H1 (cell line): ENCODE data around the gene HEATR9.

ENCODE experiments used
- BRCA1 ChIP-seq: IDR thresholded peaks from 2 replicates; pipeline ENCODE4 v1.6.1; 2012; ENCODE audit warnings: low read depth, low read length, improper control_type of control experiment
- CEBPB ChIP-seq: IDR thresholded peaks from 2 replicates; pipeline ENCODE4 v1.6.1; 2012; ENCODE audit warnings: low read depth, low read length
- CTCF ChIP-seq, 3 experiments: IDR thresholded peaks; 1 replicate in 2 of 3; 2 replicates in 1 of 3; pipeline versions ENCODE4 v1.5.1 to v1.6.1; 2011; ENCODE audit warnings: low read length in 3 of 3, mild to moderate bottlenecking in 3 of 3, inconsistent platforms in 2 of 3, low read depth in 1 of 3, moderate library complexity in 1 of 3; ENCODE audit not compliant: insufficient read depth in 1 of 3; ENCODE audit errors: control extremely low read depth in 1 of 3
- EZH2 ChIP-seq: fragments of 200-600 bp; sonication (generic); IDR thresholded peaks from 2 replicates; pipeline ENCODE4 v1.7.1; 2012; ENCODE audit warnings: low read depth, mild to moderate bottlenecking, moderate library complexity, low read length, inconsistent platforms; ENCODE audit not compliant: severe bottlenecking
- JUN ChIP-seq: IDR thresholded peaks from 2 replicates; pipeline ENCODE4 v1.6.1; 2011; ENCODE audit warnings: low read depth, mild to moderate bottlenecking, improper control_type of control experiment, low read length
- KDM1A ChIP-seq: fragments of 200-600, 300-600 bp; sonication (generic); IDR thresholded peaks from 2 replicates; pipeline ENCODE4 v1.7.1; 2016; ENCODE audit warnings: mild to moderate bottlenecking, low read length, borderline replicate concordance
- PHF8 ChIP-seq: fragments of 200-600 bp; sonication (generic); conservative IDR thresholded peaks from 2 replicates; pipeline ENCODE4 v1.7.1; 2012; ENCODE audit warnings: low read depth, mild to moderate bottlenecking, inconsistent platforms, low read length, moderate library complexity
- POLR2A ChIP-seq, 2 experiments: IDR thresholded peaks; 1 replicate in 1 of 2; 2 replicates in 1 of 2; pipeline ENCODE4 v1.6.1; 2011; ENCODE audit warnings: low read depth in 2 of 2, low read length in 2 of 2, mild to moderate bottlenecking in 2 of 2; ENCODE audit errors: control extremely low read depth in 1 of 2
- RFX5 ChIP-seq: IDR thresholded peaks from 2 replicates; pipeline ENCODE4 v1.6.1; 2011; ENCODE audit warnings: low read depth, low read length, improper control_type of control experiment, borderline replicate concordance
- SIX5 ChIP-seq: IDR thresholded peaks from 2 replicates; pipeline ENCODE4 v1.6.1; 2011; ENCODE audit warnings: mild to moderate bottlenecking, low read depth, low read length
- YY1 ChIP-seq: IDR thresholded peaks from 2 replicates; pipeline ENCODE4 v1.6.1; 2011; ENCODE audit warnings: low read depth, mild to moderate bottlenecking, low read length
- TF ChIP-seq, protein P1 (sequence below): IDR thresholded peaks from 2 replicates; pipeline ENCODE4 v1.6.1; 2012; ENCODE audit warnings: inconsistent platforms

DNA sequence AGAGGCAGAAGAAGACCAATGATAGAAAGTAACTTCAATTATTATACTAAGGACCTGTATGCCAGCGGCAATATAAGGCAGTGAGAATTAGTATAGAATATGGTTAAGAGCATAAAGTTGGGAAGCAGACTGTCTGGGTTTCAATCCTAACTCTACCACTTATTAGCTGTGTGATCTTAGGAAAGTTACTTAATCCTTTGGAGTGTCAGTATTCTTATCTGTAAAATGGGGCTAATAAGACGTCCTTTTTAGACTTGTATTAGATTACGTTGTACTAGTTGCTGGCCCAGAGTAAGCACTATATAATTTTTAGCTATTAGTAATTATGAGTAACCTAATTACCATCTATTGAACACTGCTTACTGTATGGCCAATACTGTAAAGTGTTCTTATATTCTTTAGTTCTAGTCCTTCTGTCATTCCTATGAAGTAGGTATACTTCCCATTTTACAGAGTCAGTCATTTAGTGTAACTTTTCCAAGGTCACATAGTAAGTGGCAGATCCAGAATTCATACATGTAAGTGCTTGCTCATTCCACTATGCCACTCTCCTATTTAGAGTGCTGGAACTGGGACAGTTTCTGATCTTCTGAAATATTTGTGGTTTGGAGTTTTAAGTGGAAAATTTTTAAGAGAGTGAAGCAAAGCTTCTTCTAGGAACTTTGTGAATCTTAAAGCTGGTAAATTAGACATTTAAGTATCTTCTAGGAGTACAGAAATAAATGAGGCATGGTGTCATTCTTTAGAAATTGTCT, 22.5 kb downstream of the HEATR9 start:
- TF ChIP-seq SIX5 (no peak), POLR2A (IDR thresholded peaks at IDR 0.05; ENCODE audit: control extremely low read depth in 1 of 2, low read depth in 2 of 2, low read length in 2 of 2) (no peak), CTCF (IDR thresholded peaks at IDR 0.05; ENCODE audit: control extremely low read depth in 1 of 3, insufficient read depth in 1 of 3, low read depth in 1 of 3, low read length in 3 of 3) (no peak), PHF8 (no peak), KDM1A (no peak), CEBPB (no peak), BRCA1 (no peak), RFX5 (no peak), JUN (no peak), EZH2 (no peak), YY1 (no peak)
- TF ChIP-seq, protein P1, sequence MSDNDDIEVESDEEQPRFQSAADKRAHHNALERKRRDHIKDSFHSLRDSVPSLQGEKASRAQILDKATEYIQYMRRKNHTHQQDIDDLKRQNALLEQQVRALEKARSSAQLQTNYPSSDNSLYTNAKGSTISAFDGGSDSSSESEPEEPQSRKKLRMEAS = no peak
